WTC11 (cell line): ENCODE measurements around the gene SPEM2. TPM values are rescaled to one million over a fixed set of nuclear protein-coding genes. Genes with fewer than 3 reads are reported as not detected.

ENCODE experiments used
- ATF1 ChIP-seq: sonication (generic); formaldehyde crosslinking; IDR thresholded peaks from 2 replicates; pipeline ENCODE4 v1.8.1; 2023; ENCODE audit warnings: mild to moderate bottlenecking, moderate library complexity, missing genetic modification reagents
- ATF6 ChIP-seq: sonication (generic); formaldehyde crosslinking; IDR thresholded peaks from 2 replicates; pipeline ENCODE4 v1.8.1; 2023; ENCODE audit warnings: mild to moderate bottlenecking, missing genetic modification reagents
- CREB1 ChIP-seq: sonication (generic); formaldehyde crosslinking; IDR thresholded peaks from 2 replicates; pipeline ENCODE4 v1.8.0; 2023; ENCODE audit warnings: mild to moderate bottlenecking, missing genetic modification reagents
- FOXP4 ChIP-seq: sonication (generic); formaldehyde crosslinking; IDR thresholded peaks from 2 replicates; pipeline ENCODE4 v1.8.0; 2022; ENCODE audit warnings: mild to moderate bottlenecking, missing genetic modification reagents
- JAZF1 ChIP-seq: fragments of 250-450 bp; sonication (Bioruptor Pico); IDR thresholded peaks from 2 replicates; pipeline ENCODE4 v1.9.0; 2021; ENCODE audit warnings: moderate library complexity, mild to moderate bottlenecking, inconsistent platforms
- JUN ChIP-seq: sonication (generic); formaldehyde crosslinking; IDR thresholded peaks from 2 replicates; pipeline ENCODE4 v1.8.0; 2023; ENCODE audit warnings: mild to moderate bottlenecking, missing genetic modification reagents
- KAT7 ChIP-seq: sonication (generic); formaldehyde crosslinking; IDR thresholded peaks from 2 replicates; pipeline ENCODE4 v1.8.1; 2023; ENCODE audit warnings: missing genetic modification reagents, mild to moderate bottlenecking, borderline replicate concordance
- MAX ChIP-seq: sonication (generic); formaldehyde crosslinking; IDR thresholded peaks from 2 replicates; pipeline ENCODE4 v1.8.0; 2022; ENCODE audit warnings: mild to moderate bottlenecking, missing genetic modification reagents
- MLX ChIP-seq: sonication (generic); formaldehyde crosslinking; IDR thresholded peaks from 2 replicates; pipeline ENCODE4 v1.8.1; 2023; ENCODE audit warnings: mild to moderate bottlenecking, missing genetic modification reagents, moderate library complexity
- MXD4 ChIP-seq: fragments of 250-450 bp; sonication (Bioruptor Pico); IDR thresholded peaks from 2 replicates; pipeline ENCODE4 v1.8.0; 2021; ENCODE audit warnings: mild to moderate bottlenecking, moderate library complexity, borderline replicate concordance
- NR1H2 ChIP-seq: sonication (generic); formaldehyde crosslinking; IDR thresholded peaks from 2 replicates; pipeline ENCODE4 v1.9.0; 2021; ENCODE audit warnings: mild to moderate bottlenecking, moderate library complexity, missing genetic modification reagents
- PRDM15 ChIP-seq: sonication (generic); formaldehyde crosslinking; IDR thresholded peaks from 2 replicates; pipeline ENCODE4 v1.8.0; 2022; ENCODE audit warnings: missing genetic modification reagents
- PREB ChIP-seq: sonication (generic); formaldehyde crosslinking; IDR thresholded peaks from 2 replicates; pipeline ENCODE4 v1.8.1; 2022; ENCODE audit warnings: mild to moderate bottlenecking, missing genetic modification reagents, moderate library complexity, borderline replicate concordance
- SOX15 ChIP-seq: fragments of 250-450 bp; sonication (Bioruptor Pico); IDR thresholded peaks from 2 replicates; pipeline ENCODE4 v1.9.0; 2021; ENCODE audit warnings: mild to moderate bottlenecking
- STAT6 ChIP-seq: sonication (generic); formaldehyde crosslinking; conservative IDR thresholded peaks from 2 replicates; pipeline ENCODE4 v1.8.1; 2023; ENCODE audit warnings: mild to moderate bottlenecking, low read depth, missing genetic modification reagents, moderate library complexity
- USF2 ChIP-seq: sonication (generic); formaldehyde crosslinking; IDR thresholded peaks from 2 replicates; pipeline ENCODE4 v1.8.1; 2023; ENCODE audit warnings: mild to moderate bottlenecking, missing genetic modification reagents, moderate library complexity
- ZNF219 ChIP-seq: sonication (generic); formaldehyde crosslinking; IDR thresholded peaks from 2 replicates; pipeline ENCODE4 v1.8.0; 2023; ENCODE audit warnings: missing genetic modification reagents, mild to moderate bottlenecking, borderline replicate concordance
- ZNF671 ChIP-seq: fragments of 250-450 bp; sonication (Bioruptor Pico); IDR thresholded peaks from 2 replicates; pipeline ENCODE4 v1.8.0; 2021; ENCODE audit warnings: mild to moderate bottlenecking
- total RNA-seq: library from RNA; stranded (reverse); gene quantifications from 3 replicates; pipeline ENCODE4 v1.2.3, GENCODE V29; 2021
- TF ChIP-seq, protein P1 (sequence below): sonication (generic); formaldehyde crosslinking; IDR thresholded peaks from 2 replicates; pipeline ENCODE4 v1.8.0; 2022; ENCODE audit warnings: mild to moderate bottlenecking, missing genetic modification reagents
- TF ChIP-seq, protein P2 (sequence below): fragments of 250-450 bp; sonication (Bioruptor Pico); IDR thresholded peaks from 2 replicates; pipeline ENCODE4 v1.9.0; 2021; ENCODE audit warnings: moderate library complexity, mild to moderate bottlenecking, inconsistent platforms, borderline replicate concordance

SPEM2 gene
- total RNA-seq, 1 experiment from 2014 or later, result 0.13 TPM

GRCh38 chr17:7435676-7436555, 10.5 kb downstream of the SPEM2 start (continued):
- TF ChIP-seq USF2 (CRISPR knock-in tag) (peak; percentile 78), NR1H2 (no peak), SOX15 (CRISPR knock-in tag) (no peak), ATF1 (CRISPR knock-in tag) (no peak; the same call in 1 of the 2 replicates), ZNF219 (CRISPR knock-in tag) (no peak), PRDM15 (peak; percentile 37; the same call in 1 of the 2 replicates), ZNF671 (no peak), MLX (no peak), ATF6 (no peak), CREB1 (CRISPR knock-in tag) (no peak), STAT6 (CRISPR knock-in tag) (no peak), FOXP4 (CRISPR knock-in tag) (no peak), MXD4 (CRISPR knock-in tag) (no peak), JUN (0 out of 2 replicates have a peak, but pooled peaks have one; percentile 7), MAX (CRISPR knock-in tag) (peak; percentile 38; the same call in 1 of the 2 replicates), KAT7 (CRISPR knock-in tag) (no peak), JAZF1 (CRISPR knock-in tag) (no peak), PREB (no peak)
- TF ChIP-seq, protein P1, sequence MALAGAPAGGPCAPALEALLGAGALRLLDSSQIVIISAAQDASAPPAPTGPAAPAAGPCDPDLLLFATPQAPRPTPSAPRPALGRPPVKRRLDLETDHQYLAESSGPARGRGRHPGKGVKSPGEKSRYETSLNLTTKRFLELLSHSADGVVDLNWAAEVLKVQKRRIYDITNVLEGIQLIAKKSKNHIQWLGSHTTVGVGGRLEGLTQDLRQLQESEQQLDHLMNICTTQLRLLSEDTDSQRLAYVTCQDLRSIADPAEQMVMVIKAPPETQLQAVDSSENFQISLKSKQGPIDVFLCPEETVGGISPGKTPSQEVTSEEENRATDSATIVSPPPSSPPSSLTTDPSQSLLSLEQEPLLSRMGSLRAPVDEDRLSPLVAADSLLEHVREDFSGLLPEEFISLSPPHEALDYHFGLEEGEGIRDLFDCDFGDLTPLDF (CRISPR knock-in tag), result no peak
- TF ChIP-seq, protein P2, sequence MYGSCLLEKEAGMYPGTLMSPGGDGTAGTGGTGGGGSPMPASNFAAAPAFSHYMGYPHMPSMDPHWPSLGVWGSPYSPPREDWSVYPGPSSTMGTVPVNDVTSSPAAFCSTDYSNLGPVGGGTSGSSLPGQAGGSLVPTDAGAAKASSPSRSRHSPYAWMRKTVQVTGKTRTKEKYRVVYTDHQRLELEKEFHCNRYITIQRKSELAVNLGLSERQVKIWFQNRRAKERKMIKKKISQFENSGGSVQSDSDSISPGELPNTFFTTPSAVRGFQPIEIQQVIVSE (CRISPR knock-in tag), result no peak
